Non-pigmented ciliary epithelial cell (primary cell): ENCODE measurements around the gene ABHD16A.
"Not testable (repeated sequence)": the region's sequence is repeated elsewhere in the genome, so short reads cannot be mapped to it uniquely, and the experiment has no call there.

ENCODE experiments used
- DNase-seq: peaks from one replicate; pipeline ENCODE4 v3.0.0-alpha.2; 2010; ENCODE audit warnings: low read depth

ABHD16A gene

GRCh38 chr6:31713991-31714684 is 11.0 kb upstream of the ABHD16A start:
- no peak for DNase-seq

- DNase-seq: no peak
Observed at GRCh38 chr6:31713465-31713864, 10.3 kb upstream of the ABHD16A start.

- DNase-seq: no peak
Observed at GRCh38 chr6:31712296-31712695, 9.2 kb upstream of the ABHD16A start.

GRCh38 chr6:31711233-31711632 is 8.1 kb upstream of the ABHD16A start:
- DNase-seq: no peak

- no peak for DNase-seq
Observed at GRCh38 chr6:31710523-31711219, 7.5 kb upstream of the ABHD16A start.

GRCh38 chr6:31709157-31709556 is 6.0 kb upstream of the ABHD16A start:
- DNase-seq: not testable (repeated sequence)

- DNase-seq: no peak
Observed at GRCh38 chr6:31708224-31708623, 5.1 kb upstream of the ABHD16A start.

- DNase-seq: no peak
Observed at GRCh38 chr6:31707701-31708100, 4.6 kb upstream of the ABHD16A start.

GRCh38 chr6:31706599-31706998 is 3.5 kb upstream of the ABHD16A start, which contains the start of gene LY6G6F:
TSS of gene LY6G6F (plus strand) at chr6:31706866. CDS start at chr6:31706907, 41 bp downstream.
- DNase-seq: no peak

- DNase-seq: no peak
Observed at GRCh38 chr6:31705931-31706330, 2.8 kb upstream of the ABHD16A start.

GRCh38 chr6:31702405-31702818 is 712 bp downstream of the ABHD16A start:
- DNase-seq: no peak

- no peak for DNase-seq
Observed at GRCh38 chr6:31701666-31702404, 1.3 kb downstream of the ABHD16A start.

GRCh38 chr6:31700740-31701401 is 2.3 kb downstream of the ABHD16A start:
- DNase-seq: no peak

- DNase-seq: no peak
Observed at GRCh38 chr6:31697555-31697954, 5.6 kb downstream of the ABHD16A start.

- DNase-seq: no peak
Observed at GRCh38 chr6:31693535-31693934, 9.6 kb downstream of the ABHD16A start.

- no peak for DNase-seq
Observed at GRCh38 chr6:31692886-31693285, 10.2 kb downstream of the ABHD16A start.

GRCh38 chr6:31692353-31692752 is 10.8 kb downstream of the ABHD16A start:
- DNase-seq: no peak

- no peak for DNase-seq
Observed at GRCh38 chr6:31691564-31692108, 11.5 kb downstream of the ABHD16A start.

GRCh38 chr6:31691078-31691463 is 12.1 kb downstream of the ABHD16A start:
- DNase-seq: no peak

- no peak for DNase-seq
Observed at GRCh38 chr6:31690231-31691077, 12.7 kb downstream of the ABHD16A start.
